Measurements from ENCODE around the gene ZNF709.

DNA sequence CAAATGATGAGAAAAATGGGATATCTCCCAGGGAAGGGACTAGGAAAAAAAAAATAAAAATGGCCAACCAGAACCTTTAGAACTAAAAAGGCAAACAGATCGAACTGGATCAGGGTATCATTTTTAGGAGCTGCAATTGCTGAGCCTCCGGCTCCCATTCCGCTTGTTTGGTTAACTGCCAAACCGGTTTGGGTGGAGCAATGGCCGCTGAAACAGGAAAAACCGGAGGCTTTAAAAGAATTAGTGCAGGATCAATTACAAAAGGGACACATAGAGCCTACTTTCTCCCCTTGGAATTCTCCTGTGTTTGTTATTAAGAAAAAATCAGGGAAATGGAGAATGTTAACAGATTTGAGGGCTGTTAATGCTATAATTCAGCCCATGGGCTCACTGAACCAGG, 31.1 kb downstream of the ZNF709 start:
- TF ChIP-seq CTCF (IDR thresholded peaks at IDR 0.05) (no peak), POLR2AphosphoS5 (IDR thresholded peaks at IDR 0.05; ENCODE audit: low read depth, low read length) (no peak), TCF7L2 (IDR thresholded peaks at IDR 0.05; ENCODE audit: low read depth, low read length) (no peak), SIN3A (IDR thresholded peaks at IDR 0.05; ENCODE audit: borderline replicate concordance, insufficient read depth, low read depth, low read length) (no peak)
- TF ChIP-seq, protein P1, sequence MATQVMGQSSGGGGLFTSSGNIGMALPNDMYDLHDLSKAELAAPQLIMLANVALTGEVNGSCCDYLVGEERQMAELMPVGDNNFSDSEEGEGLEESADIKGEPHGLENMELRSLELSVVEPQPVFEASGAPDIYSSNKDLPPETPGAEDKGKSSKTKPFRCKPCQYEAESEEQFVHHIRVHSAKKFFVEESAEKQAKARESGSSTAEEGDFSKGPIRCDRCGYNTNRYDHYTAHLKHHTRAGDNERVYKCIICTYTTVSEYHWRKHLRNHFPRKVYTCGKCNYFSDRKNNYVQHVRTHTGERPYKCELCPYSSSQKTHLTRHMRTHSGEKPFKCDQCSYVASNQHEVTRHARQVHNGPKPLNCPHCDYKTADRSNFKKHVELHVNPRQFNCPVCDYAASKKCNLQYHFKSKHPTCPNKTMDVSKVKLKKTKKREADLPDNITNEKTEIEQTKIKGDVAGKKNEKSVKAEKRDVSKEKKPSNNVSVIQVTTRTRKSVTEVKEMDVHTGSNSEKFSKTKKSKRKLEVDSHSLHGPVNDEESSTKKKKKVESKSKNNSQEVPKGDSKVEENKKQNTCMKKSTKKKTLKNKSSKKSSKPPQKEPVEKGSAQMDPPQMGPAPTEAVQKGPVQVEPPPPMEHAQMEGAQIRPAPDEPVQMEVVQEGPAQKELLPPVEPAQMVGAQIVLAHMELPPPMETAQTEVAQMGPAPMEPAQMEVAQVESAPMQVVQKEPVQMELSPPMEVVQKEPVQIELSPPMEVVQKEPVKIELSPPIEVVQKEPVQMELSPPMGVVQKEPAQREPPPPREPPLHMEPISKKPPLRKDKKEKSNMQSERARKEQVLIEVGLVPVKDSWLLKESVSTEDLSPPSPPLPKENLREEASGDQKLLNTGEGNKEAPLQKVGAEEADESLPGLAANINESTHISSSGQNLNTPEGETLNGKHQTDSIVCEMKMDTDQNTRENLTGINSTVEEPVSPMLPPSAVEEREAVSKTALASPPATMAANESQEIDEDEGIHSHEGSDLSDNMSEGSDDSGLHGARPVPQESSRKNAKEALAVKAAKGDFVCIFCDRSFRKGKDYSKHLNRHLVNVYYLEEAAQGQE (IDR thresholded peaks at IDR 0.05; ENCODE audit: insufficient read depth in 1 of 2, low read depth in 2 of 2, low read length in 1 of 2) = no peak
